IPS DF 4.7 (cell line): Measurements from ENCODE around the gene CDC42EP5.
"Not testable (repeated sequence)": the region's sequence is repeated elsewhere in the genome, so short reads cannot be mapped to it uniquely, and the experiment has no call there.

ENCODE experiments used
- DNase-seq: peaks from one replicate; pipeline ENCODE4 v3.0.0-alpha.2; 2013; ENCODE audit warnings: low spot score; ENCODE audit errors: extremely low read depth

The CDC42EP5 gene

GRCh38 chr19:54489766-54490165 is 16.7 kb upstream of the CDC42EP5 start:
- DNase-seq = no peak

DNA sequence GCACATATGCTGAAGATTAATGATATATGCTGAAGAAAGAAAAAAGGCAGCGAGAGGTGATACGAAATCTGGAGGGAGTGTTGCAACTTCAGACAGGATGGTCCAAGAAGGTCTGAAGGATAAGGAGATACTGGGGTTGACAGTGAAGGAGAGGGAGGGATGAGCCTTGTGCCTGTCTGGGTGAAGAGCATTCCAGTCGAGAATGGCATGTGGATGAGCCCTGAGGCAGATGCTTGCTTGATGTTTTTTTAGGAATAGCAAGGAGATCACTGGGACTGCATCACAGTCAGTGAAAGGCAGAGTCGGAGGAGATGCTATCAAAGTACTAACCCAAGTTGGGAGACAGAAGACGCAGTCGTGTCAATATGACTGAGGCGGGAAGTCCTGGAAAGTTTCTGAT is 16.2 kb upstream of the CDC42EP5 start:
- DNase-seq = no peak

DNA sequence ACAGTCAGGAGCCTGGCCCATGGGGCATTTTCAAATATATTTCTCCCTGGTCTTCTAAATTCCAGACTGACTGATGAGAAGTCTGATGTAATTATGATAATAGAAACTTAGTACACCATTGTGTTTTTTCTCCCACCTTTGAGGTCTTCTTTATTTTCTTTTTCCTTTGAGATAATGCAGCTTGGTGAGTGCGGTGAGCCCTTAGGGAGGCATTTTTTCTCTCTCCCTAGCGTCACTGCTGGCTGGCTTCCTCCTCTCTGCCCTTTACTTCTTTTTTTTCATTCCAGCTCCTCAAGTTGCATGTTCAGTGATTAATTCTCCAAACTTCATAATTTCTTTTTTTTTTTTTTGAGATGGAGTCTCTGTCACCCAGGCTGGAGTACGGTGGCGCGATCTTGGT is 12.8 kb upstream of the CDC42EP5 start:
- DNase-seq = no peak

DNA sequence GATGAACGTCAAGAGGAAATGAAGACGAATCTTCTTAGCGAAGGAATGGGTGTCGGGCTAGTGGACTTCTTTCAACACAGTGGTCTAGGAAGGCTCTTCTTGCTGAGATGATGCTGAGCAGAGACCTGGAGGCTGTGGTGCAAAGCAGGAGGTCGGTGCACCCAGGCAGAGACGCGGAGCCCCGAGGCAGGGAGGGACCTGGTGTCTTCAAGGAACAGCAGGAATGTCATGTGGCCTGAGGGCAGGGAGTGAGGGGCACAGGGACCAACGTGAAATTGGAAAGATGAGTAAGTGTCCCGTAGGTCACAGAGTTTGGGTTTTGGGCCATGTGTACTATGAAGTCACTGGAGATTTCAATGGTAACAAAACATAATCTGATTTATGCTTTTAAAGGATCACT is 11.4 kb upstream of the CDC42EP5 start:
- DNase-seq = no peak

GRCh38 chr19:54482889-54483288 is 9.8 kb upstream of the CDC42EP5 start:
- DNase-seq = no peak

DNA sequence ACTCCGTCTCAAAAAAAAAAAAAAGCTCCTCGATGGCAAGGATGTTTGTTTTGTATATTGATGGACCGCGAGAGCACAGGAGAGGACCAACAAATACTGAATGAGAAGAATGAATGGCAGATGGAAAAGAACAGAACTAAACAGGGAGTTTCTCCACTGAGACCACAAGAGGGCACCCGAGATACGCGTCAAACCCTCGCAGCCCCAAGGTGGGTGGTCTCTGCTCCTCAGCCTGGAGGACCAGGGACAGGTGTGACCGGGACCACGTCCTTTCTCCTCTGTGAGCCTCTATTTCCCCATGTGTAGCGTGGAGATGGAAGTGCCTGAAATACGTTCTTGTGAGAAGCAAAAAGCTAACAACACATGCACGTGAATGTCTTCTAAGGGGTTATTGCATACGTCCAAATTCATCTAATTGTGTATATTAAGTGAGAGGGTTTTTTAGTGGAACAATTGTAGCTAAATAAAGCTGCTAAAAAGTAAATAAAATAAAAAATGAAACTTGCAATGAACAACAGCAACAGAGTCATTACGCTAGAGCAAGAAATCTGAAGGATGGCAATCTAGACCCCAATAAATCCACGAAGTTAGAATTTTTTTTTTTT is 8.3 kb upstream of the CDC42EP5 start:
- DNase-seq = no peak

- DNase-seq = no peak
Measured at GRCh38 chr19:54480051-54480450, 7.0 kb upstream of the CDC42EP5 start.

DNA sequence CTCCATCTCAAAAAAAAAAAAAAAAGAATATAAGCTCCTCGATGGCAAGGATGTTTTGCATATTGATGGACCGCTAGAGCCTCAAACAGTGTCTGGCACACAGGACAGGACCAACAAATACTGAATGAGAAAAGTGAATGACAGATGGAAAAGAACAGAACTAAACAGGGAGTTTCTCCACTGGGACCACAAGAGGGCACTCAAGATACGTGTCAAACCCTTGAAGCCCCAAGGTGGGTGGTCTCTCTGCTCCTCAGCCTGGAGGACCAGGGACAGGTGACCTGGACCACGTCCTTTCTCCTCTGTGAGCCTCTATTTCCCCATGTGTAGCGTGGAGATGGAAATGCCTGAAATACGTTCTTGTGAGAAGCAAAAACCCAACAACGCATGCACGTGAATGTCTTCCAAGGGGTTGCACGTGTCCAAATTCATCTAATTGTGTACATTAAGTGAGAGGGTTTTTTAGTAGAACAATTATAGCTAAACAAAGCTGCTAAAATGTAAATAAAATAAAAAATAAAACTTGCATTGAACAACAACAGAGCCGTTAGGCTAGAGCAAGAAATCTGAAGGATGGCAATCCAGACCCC is 5.7 kb upstream of the CDC42EP5 start:
- no peak for DNase-seq

DNA sequence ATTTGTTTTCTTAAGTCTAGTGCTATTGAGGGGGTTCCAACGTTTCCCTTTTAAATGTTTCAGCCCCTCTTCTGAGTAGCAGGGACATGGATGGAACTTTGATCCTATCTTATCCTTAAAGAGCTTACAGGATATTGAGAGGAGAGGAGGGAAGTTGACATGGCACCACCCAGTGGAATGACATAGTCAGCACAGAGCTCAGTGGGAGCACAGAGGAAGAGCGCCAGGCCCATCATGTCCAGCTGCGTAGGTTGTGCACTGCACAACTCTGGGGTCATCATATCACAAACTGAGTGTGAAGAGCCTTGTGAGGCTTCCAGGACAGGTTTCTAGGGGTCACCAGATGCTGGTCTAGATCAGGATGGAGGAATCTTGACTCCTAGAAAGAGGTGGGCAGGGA is 4.6 kb upstream of the CDC42EP5 start:
- DNase-seq = no peak

GRCh38 chr19:54475706-54476105 is 2.6 kb upstream of the CDC42EP5 start:
- no peak for DNase-seq

DNA sequence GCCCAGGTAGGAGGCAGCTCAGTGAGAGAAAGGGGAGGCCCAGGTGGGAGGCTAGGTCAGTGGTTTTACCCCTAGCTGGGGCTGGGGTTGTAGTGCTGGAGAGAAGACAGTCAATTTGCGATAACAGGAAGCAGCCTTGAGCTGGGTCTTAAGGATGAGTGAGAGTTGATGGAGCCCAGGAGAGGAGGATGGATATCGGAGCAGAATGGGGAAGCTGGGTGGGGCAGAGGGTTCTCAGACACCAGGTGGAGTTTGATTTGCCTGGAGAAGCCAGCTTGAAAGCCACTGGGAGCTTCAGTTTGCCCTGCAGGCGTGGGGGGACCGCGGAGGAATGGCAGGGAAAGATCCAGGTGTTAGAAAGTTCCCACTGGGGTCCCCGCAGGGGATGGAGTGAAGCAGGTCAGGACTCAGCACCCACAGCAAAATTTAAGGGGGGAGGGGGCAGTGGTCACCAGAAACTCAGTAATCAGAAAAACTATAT is 836 bp upstream of the CDC42EP5 start:
- no peak for DNase-seq

GRCh38 chr19:54470991-54471782 is 1.9 kb downstream of the CDC42EP5 start:
- no peak for DNase-seq

DNA sequence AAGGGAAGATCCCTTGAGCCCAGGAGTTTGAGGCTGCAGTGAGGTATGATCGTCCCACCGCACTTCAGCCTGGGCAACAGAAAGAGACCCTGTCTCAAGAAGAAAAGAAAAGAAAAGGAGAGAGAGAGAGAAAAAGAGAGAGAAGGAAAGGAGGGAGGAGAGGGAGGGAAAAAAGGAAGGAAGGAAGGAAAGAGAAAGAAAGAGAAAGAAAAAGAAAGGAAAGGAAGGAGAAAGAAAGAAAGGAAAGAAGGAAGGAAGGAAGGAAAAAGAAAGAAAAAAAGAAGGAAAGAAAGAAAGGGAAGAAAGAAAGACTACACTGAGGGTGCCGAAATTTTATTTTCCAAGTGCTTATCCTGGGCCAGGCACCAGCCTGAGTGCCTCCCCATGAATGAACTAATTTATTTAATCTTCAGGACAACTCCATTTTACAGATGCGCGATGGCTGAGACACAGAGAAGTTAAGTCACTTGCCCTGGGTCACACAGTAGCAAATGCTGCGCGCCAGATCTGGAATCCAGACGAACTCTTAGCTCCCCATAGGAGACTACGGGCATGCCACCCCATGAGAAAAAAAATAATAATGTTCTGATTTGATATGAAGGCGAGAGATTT is 2.7 kb downstream of the CDC42EP5 start:
- no peak for DNase-seq

- DNase-seq = no peak
Measured at GRCh38 chr19:54469496-54469934, 3.6 kb downstream of the CDC42EP5 start.

- DNase-seq = not testable (repeated sequence)
Measured at GRCh38 chr19:54466110-54466480, 7.0 kb downstream of the CDC42EP5 start.

- DNase-seq = no peak
Measured at GRCh38 chr19:54465426-54466109, 7.5 kb downstream of the CDC42EP5 start.

GRCh38 chr19:54464630-54465425 is 8.3 kb downstream of the CDC42EP5 start:
- no peak for DNase-seq

DNA sequence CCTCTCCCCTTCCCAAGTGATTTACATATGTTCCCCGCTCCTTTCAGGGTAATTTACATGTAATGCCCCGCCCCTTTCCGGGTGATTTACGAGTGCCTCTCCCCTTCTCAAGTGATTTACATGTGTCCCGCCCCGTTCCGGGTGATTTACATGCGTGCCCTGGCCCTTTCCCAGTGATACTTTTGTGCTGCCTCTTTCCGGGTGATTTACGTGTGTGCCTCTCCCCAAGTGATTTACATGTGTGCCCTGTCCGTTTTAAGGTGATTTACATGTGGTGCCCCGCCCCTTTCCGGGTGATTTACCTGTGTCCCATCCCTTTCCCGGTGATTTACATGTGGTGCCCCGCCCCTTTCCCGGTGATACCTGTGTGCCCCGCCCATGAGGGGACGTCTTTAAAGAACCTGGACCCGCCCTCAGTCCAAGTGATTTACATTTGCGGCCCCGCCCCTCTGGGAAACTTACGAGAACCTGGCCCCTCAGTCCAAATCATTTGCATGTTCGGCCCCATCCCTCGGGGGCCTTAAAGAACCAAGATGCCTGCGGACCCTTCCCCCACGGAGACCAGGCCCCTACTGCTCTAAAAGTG is 9.0 kb downstream of the CDC42EP5 start:
- no peak for DNase-seq

DNA sequence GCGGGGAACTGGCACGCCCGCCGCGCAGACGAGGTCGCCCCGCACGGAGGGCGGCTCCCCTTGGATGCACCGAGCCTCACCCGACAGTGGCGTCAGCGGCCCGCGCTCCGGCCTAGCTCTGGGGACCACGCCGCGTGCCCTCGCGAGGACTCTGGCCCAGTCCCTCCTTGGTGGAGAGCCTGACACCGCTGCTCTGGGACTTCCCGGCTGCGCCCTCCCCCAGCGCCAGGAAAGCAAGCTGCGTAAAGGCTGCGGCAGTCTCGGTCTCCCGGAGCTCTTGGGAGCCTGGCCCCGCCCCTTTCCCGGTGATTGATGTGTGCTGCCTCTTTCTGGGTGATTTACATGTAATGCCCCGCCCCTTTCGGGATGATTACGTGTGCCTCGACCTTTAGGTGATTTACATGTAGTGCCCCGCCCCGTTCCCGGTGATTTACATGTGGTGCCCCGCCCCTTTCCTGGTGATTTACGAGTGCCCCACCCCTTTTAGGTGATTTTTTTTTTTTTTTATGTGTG is 9.5 kb downstream of the CDC42EP5 start, which contains the start of gene LENG9:
Gene LENG9 (minus strand): TSS at position 248 of the 513 bp plus-strand sequence. CDS start 252 bp downstream, outside the sequence.
- DNase-seq = no peak
